Astrocyte (in vitro differentiated cells and primary cell): ENCODE data around the gene CCS.

Experiments used
- CTCF ChIP-seq: IDR thresholded peaks from 2 replicates; pipeline ENCODE4 v1.5.1; 2011; ENCODE audit warnings: low read depth, mild to moderate bottlenecking, inconsistent platforms, low read length, moderate library complexity; ENCODE audit not compliant: insufficient read depth
- EZH2 ChIP-seq: IDR thresholded peaks from 2 replicates; pipeline ENCODE4 v1.6.1; 2012; ENCODE audit warnings: mild to moderate bottlenecking, low read length, inconsistent platforms; ENCODE audit not compliant: insufficient read depth

GRCh38 chr11:66593650-66594049 is 665 bp downstream of the CCS start:
- TF ChIP-seq CTCF: no peak
- TF ChIP-seq EZH2: no peak
